H9 (cell line): ENCODE measurements around the gene GUK1. TPM values are rescaled to one million over a fixed set of nuclear protein-coding genes. Genes with fewer than 3 reads are reported as not detected.

Experiments
- DNase-seq: peaks from one replicate; pipeline ENCODE4 v3.0.0-alpha.2; 2017
- H2AFZ ChIP-seq: one replicate; pipeline ENCODE4 v1.6.1; 2013; ENCODE audit warnings: mild to moderate bottlenecking, low read length, control low read depth, moderate library complexity
- H2AK5ac ChIP-seq: 2 replicates; pipeline ENCODE4 v1.6.1; 2013; ENCODE audit warnings: low read length, control low read depth, mixed read lengths; ENCODE audit not compliant: insufficient read length
- H2BK120ac ChIP-seq: one replicate; pipeline ENCODE4 v1.6.1; 2013; ENCODE audit warnings: low read depth, mild to moderate bottlenecking, low read length, control low read depth, inconsistent platforms; ENCODE audit not compliant: poor library complexity, severe bottlenecking
- H2BK12ac ChIP-seq: 2 replicates; pipeline ENCODE4 v1.6.1; 2013; ENCODE audit warnings: low read length, control low read depth, mixed read lengths, low read depth; ENCODE audit not compliant: insufficient read length
- H2BK15ac ChIP-seq: 2 replicates; pipeline ENCODE4 v1.6.1; 2013; ENCODE audit warnings: low read depth, low read length, control low read depth
- H2BK20ac ChIP-seq: one replicate; pipeline ENCODE4 v1.6.1; 2013; ENCODE audit warnings: low read depth, mild to moderate bottlenecking, low read length, control low read depth, inconsistent platforms; ENCODE audit not compliant: poor library complexity, severe bottlenecking
- H2BK5ac ChIP-seq: 2 replicates; pipeline ENCODE4 v1.6.1; 2013; ENCODE audit warnings: low read length, control low read depth, mixed read lengths; ENCODE audit not compliant: insufficient read length
- H3K14ac ChIP-seq: 2 replicates; pipeline ENCODE4 v1.6.1; 2013; ENCODE audit warnings: low read length, control low read depth; ENCODE audit not compliant: insufficient read depth
- H3K18ac ChIP-seq: 2 replicates; pipeline ENCODE4 v1.6.1; 2013; ENCODE audit warnings: low read depth, mild to moderate bottlenecking, mixed read lengths, low read length, control low read depth; ENCODE audit not compliant: insufficient read length
- H3K23ac ChIP-seq: 2 replicates; pipeline ENCODE4 v1.6.1; 2013; ENCODE audit warnings: low read length, control low read depth, mixed read lengths, low read depth; ENCODE audit not compliant: insufficient read length
- H3K23me2 ChIP-seq: 2 replicates; pipeline ENCODE4 v1.6.1; 2013; ENCODE audit warnings: low read depth, mild to moderate bottlenecking, mixed read lengths, low read length, control low read depth; ENCODE audit not compliant: insufficient read length, poor library complexity, severe bottlenecking
- H3K27ac ChIP-seq: 2 replicates; pipeline ENCODE4 v1.5.1; 2013; ENCODE audit warnings: low read length, control low read depth, mixed read lengths, low read depth; ENCODE audit not compliant: insufficient read length
- H3K27me3 ChIP-seq: 2 replicates; pipeline ENCODE4 v1.6.1; 2013; ENCODE audit warnings: low read length, control low read depth, inconsistent platforms; ENCODE audit not compliant: insufficient read depth
- H3K4ac ChIP-seq: 2 replicates; pipeline ENCODE4 v1.6.1; 2013; ENCODE audit warnings: low read depth, mild to moderate bottlenecking, control low read depth, inconsistent platforms, low read length, moderate library complexity
- H3K4me1 ChIP-seq: 2 replicates; pipeline ENCODE4 v1.6.1; 2013; ENCODE audit warnings: low read length, control low read depth, inconsistent platforms; ENCODE audit not compliant: insufficient read depth
- H3K4me2 ChIP-seq: 2 replicates; pipeline ENCODE4 v1.6.1; 2013; ENCODE audit warnings: low read length, control low read depth, mixed read lengths; ENCODE audit not compliant: insufficient read length, insufficient read depth
- H3K56ac ChIP-seq: 2 replicates; pipeline ENCODE4 v1.6.1; 2013; ENCODE audit warnings: low read depth, mild to moderate bottlenecking, mixed read lengths, low read length, control low read depth; ENCODE audit not compliant: insufficient read length
- H3K79me1 ChIP-seq: 2 replicates; pipeline ENCODE4 v1.6.1; 2013; ENCODE audit warnings: low read depth, mild to moderate bottlenecking, moderate library complexity, low read length, control low read depth, inconsistent platforms; ENCODE audit not compliant: insufficient read depth, poor library complexity, severe bottlenecking
- H3K79me2 ChIP-seq: 2 replicates; pipeline ENCODE4 v1.6.1; 2013; ENCODE audit warnings: low read length, control low read depth, inconsistent platforms; ENCODE audit not compliant: insufficient read depth
- H3K9ac ChIP-seq: 2 replicates; pipeline ENCODE4 v1.6.1; 2013; ENCODE audit warnings: low read length, control low read depth, mixed read lengths; ENCODE audit not compliant: insufficient read length; ENCODE audit errors: extremely low read depth
- H3K9me3 ChIP-seq: one replicate; pipeline ENCODE4 v1.6.1; 2013; ENCODE audit warnings: low read depth, low read length, inconsistent platforms; ENCODE audit not compliant: control insufficient read depth
- H3T11ph ChIP-seq: one replicate; pipeline ENCODE4 v1.6.1; 2013; ENCODE audit warnings: mild to moderate bottlenecking, low read length, control low read depth, inconsistent platforms
- H4K20me1 ChIP-seq: one replicate; pipeline ENCODE4 v1.6.1; 2013; ENCODE audit not compliant: control insufficient read depth, insufficient read length, insufficient read depth
- H4K5ac ChIP-seq: 2 replicates; pipeline ENCODE4 v1.6.1; 2013; ENCODE audit warnings: low read depth, mild to moderate bottlenecking, mixed read lengths, low read length, control low read depth; ENCODE audit not compliant: insufficient read length
- H4K8ac ChIP-seq: replicated peaks from 2 replicates; pipeline ENCODE4 v1.6.1; 2013; ENCODE audit warnings: low read length, control low read depth, mixed read lengths, low read depth; ENCODE audit not compliant: insufficient read length
- H4K91ac ChIP-seq: 2 replicates; pipeline ENCODE4 v1.6.1; 2013; ENCODE audit warnings: low read depth, mild to moderate bottlenecking, moderate library complexity, mixed read lengths, low read length, control low read depth; ENCODE audit not compliant: insufficient read length
- H3K27ac Mint-ChIP-seq, 3 experiments: 2 replicates in 2 of 3; 3 replicates in 1 of 3; pipeline ENCODE4 v1.8.0; 2020 to 2021; ENCODE audit warnings: mixed read lengths in 3 of 3, mild to moderate bottlenecking in 1 of 3, moderate library complexity in 1 of 3
- H3K27me3 Mint-ChIP-seq: 2 replicates; pipeline ENCODE4 v1.8.0; 2021; ENCODE audit warnings: low read depth, mild to moderate bottlenecking, moderate library complexity, mixed read lengths
- H3K36me3 Mint-ChIP-seq, 3 experiments: 2 replicates in 2 of 3; 3 replicates in 1 of 3; pipeline ENCODE4 v1.8.0; 2020 to 2021; ENCODE audit warnings: low read depth in 3 of 3, mixed read lengths in 3 of 3; ENCODE audit not compliant: insufficient read depth in 1 of 3
- H3K4me1 Mint-ChIP-seq, 2 experiments: 2 replicates each; pipeline ENCODE4 v1.8.0; 2020; ENCODE audit warnings: mixed read lengths in 2 of 2
- H3K4me3 Mint-ChIP-seq, 2 experiments: 2 replicates in 1 of 2; 3 replicates in 1 of 2; pipeline ENCODE4 v1.8.0; 2020 to 2021; ENCODE audit warnings: mild to moderate bottlenecking in 2 of 2, mixed read lengths in 2 of 2, moderate library complexity in 1 of 2
- H3K9me3 Mint-ChIP-seq, 2 experiments: 2 replicates in 1 of 2; 3 replicates in 1 of 2; pipeline ENCODE4 v1.8.0; 2020; ENCODE audit warnings: mild to moderate bottlenecking in 2 of 2, mixed read lengths in 2 of 2, moderate library complexity in 1 of 2
- WGBS: extraction: QIAGEN DNeasy Blood & Tissue Kit; methylation state at CpG from one replicate; pipeline ENCODE4 v1.1.7; 2013; ENCODE audit warnings: missing lambda C conversion rate, low lambda C conversion rate, mixed read lengths; ENCODE audit not compliant: insufficient read length; ENCODE audit errors: extremely low coverage; 5-methylcytosine and 5-hydroxymethylcytosine counted together
- total RNA-seq: library from RNA; stranded (reverse); gene quantifications from 2 replicates; pipeline ENCODE4 v1.2.1, GENCODE V29; 2021
- TF ChIP-seq, protein P1 (sequence below): fragments of 200-600 bp; sonication (generic); conservative IDR thresholded peaks from 3 replicates; pipeline ENCODE4 v1.8.0; 2021; ENCODE audit warnings: antibody characterized with exemption, mild to moderate bottlenecking

The GUK1 gene
- total RNA-seq, 1 experiment from 2014 or later, result 88.2 TPM

DNA sequence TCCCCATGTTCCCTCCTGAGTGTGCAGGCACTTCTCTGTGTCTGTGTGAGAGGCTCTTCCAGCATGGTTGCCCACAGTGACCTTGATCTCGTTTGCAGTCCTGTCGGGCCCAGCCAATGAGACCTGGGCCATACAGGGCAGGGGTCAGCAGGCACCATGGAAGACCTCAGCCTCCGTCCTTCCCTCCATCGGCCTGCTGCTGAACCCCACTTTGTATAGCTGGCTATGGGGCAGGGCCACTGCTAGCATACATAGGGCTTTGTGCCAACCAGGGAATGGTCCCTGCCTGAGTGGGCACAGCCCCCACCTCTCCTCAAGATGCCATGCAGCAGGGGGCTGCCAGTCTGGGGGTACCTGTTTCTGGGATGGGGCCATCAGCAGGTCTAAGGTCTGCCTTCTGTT is 40.7 kb upstream of the GUK1 start:
- Histone ChIP-seq H3K18ac (no peak overlapping the region), H3K56ac (no peak overlapping the region), H3K79me2 (peaks cover 17% of the 10 kb centered on the region), H4K5ac (no peak overlapping the region), H3K4me2 (no peak overlapping the region), H3K27ac (no peak overlapping the region), H2BK120ac (no peak overlapping the region), H3K4me1 (no peaks in the 10 kb centered on the region), H3K14ac (no peak overlapping the region), H3K79me1 (peaks cover 8% of the 10 kb centered on the region), H3K27me3 (no peaks in the 10 kb centered on the region), H2BK20ac (no peak overlapping the region), H2AFZ (no peak overlapping the region), H3T11ph (no peak overlapping the region), H3K9ac (no peak overlapping the region), H2BK5ac (no peak overlapping the region), H2AK5ac (no peak overlapping the region), H3K23me2 (peaks cover 5% of the 10 kb centered on the region), H4K8ac (no peak overlapping the region), H3K23ac (no peak overlapping the region), H4K20me1 (no peaks in the 10 kb centered on the region), H2BK15ac (no peak overlapping the region), H3K4ac (no peak overlapping the region), H3K9me3 (no peaks in the 10 kb centered on the region), H2BK12ac (no peak overlapping the region), H4K91ac (no peak overlapping the region)
- H3K27me3 Mint-ChIP-seq, result peaks cover 3% of the 10 kb centered on the region; the same call in 1 of the 2 replicates
- peaks cover 14 to 20% of the 10 kb centered on the region in 2 experiments for H3K4me1 Mint-ChIP-seq
- no peak overlapping the region for H3K4me3 Mint-ChIP-seq
- H3K9me3 Mint-ChIP-seq, result peaks cover 5 to 7% of the 10 kb centered on the region in 2 experiments
- DNase-seq, result peak; percentile 19
- TF ChIP-seq, protein P1, sequence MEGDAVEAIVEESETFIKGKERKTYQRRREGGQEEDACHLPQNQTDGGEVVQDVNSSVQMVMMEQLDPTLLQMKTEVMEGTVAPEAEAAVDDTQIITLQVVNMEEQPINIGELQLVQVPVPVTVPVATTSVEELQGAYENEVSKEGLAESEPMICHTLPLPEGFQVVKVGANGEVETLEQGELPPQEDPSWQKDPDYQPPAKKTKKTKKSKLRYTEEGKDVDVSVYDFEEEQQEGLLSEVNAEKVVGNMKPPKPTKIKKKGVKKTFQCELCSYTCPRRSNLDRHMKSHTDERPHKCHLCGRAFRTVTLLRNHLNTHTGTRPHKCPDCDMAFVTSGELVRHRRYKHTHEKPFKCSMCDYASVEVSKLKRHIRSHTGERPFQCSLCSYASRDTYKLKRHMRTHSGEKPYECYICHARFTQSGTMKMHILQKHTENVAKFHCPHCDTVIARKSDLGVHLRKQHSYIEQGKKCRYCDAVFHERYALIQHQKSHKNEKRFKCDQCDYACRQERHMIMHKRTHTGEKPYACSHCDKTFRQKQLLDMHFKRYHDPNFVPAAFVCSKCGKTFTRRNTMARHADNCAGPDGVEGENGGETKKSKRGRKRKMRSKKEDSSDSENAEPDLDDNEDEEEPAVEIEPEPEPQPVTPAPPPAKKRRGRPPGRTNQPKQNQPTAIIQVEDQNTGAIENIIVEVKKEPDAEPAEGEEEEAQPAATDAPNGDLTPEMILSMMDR, result no peak
- no peak overlapping the region for H3K27ac Mint-ChIP-seq
- peaks cover 31 to 65% (median 57%) of the 10 kb centered on the region in 3 experiments; a peak in 6 of 7 replicates for H3K36me3 Mint-ChIP-seq
- no CpG with 5 or more reads among the region's 4 CpGs for WGBS
